BJ (cell line): ENCODE measurements around the gene HS6ST3. TPM values are rescaled to one million over a fixed set of nuclear protein-coding genes. Genes with fewer than 3 reads are reported as not detected.

ENCODE experiments used
- CTCF ChIA-PET: fragments of 350-600 bp; formaldehyde crosslinking; extraction: SDS; loops from one replicate; lab custom pipeline; 2021; ENCODE audit warnings: antibody characterized with exemption, inconsistent platforms; lab: Yijun Ruan, JAX
- POLR2A ChIA-PET: fragments of 300-600 bp; sonication (Branson Sonifier 250); formaldehyde crosslinking; extraction: SDS; loops from one replicate; lab custom pipeline; 2021; ENCODE audit warnings: antibody characterized with exemption; lab: Charles Lee
- DNase-seq: peaks from one replicate; pipeline ENCODE4 v3.0.0-alpha.2; 2011; ENCODE audit warnings: low read depth
- H3K27me3 ChIP-seq: 2 replicates; pipeline ENCODE4 v1.6.0; 2011; ENCODE audit warnings: low read length; ENCODE audit not compliant: control insufficient read depth, insufficient read depth
- H3K36me3 ChIP-seq: 2 replicates; pipeline ENCODE4 v1.5.1; 2011; ENCODE audit warnings: low read length; ENCODE audit not compliant: control insufficient read depth, insufficient read depth
- H3K4me3 ChIP-seq: 2 replicates; pipeline ENCODE4 v1.5.1; 2011; ENCODE audit warnings: low read depth, mild to moderate bottlenecking, control low read depth, low read length
- CTCF ChIP-seq: IDR thresholded peaks from 2 replicates; pipeline ENCODE4 v1.5.1; 2011; ENCODE audit warnings: low read depth, mild to moderate bottlenecking, control low read depth, inconsistent platforms, low read length, moderate library complexity; ENCODE audit not compliant: insufficient read depth
- polyA plus RNA-seq: library from polyadenylated mRNA; depleted of rRNA; stranded (reverse); fragments of >200 nt; gene quantifications from 2 replicates; pipeline ENCODE4 v1.2.3, GENCODE V29; 2011

Gene HS6ST3
- polyA plus RNA-seq, 1 experiment = not detected

GRCh38 chr13:96527497-96527896 lies 437.6 kb downstream of the HS6ST3 start:
- ChIA-PET POLR2A (no interaction called here), CTCF (no interaction called here)
- H3K4me3 ChIP-seq = no peak overlapping the region

GRCh38 chr13:96532804-96533203 lies 442.9 kb downstream of the HS6ST3 start:
- POLR2A ChIA-PET = no interaction called here
- no peak for DNase-seq
- TF ChIP-seq CTCF = no peak
- Histone ChIP-seq H3K36me3 (no peaks in the 10 kb centered on the region), H3K27me3 (no peaks in the 10 kb centered on the region), H3K4me3 (no peak overlapping the region)
- CTCF ChIA-PET = no interaction called here

More at GRCh38 chr13:96527497-96527896, 437.6 kb downstream of the HS6ST3 start:
- no peak for TF ChIP-seq CTCF
- H3K27me3 ChIP-seq = no peaks in the 10 kb centered on the region
- no peak for DNase-seq
- no peaks in the 10 kb centered on the region for H3K36me3 ChIP-seq

DNA sequence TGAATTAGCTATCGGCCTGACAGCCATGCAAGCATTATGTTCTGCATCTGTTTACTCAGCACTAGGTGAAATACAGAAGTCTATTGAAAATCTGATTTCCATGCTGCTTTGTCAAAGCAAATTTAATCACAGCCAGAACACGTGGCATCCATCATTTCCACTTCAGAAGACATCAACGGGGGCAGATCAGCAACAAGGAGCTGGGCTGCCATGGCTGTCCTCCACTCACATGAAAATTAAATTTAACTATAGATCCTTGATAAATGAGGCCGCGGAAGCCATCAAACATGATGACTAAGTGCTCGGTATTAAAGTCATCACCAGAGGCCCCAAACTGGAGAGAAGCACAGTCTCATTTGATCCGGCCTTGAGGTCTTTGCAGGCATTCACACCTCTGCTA lies 443.5 kb downstream of the HS6ST3 start:
- CTCF ChIA-PET = no interaction called here
- POLR2A ChIA-PET = no interaction called here
- Histone ChIP-seq H3K36me3 (no peaks in the 10 kb centered on the region), H3K27me3 (no peaks in the 10 kb centered on the region), H3K4me3 (no peak overlapping the region)
- no peak for DNase-seq
- TF ChIP-seq CTCF = no peak

DNA sequence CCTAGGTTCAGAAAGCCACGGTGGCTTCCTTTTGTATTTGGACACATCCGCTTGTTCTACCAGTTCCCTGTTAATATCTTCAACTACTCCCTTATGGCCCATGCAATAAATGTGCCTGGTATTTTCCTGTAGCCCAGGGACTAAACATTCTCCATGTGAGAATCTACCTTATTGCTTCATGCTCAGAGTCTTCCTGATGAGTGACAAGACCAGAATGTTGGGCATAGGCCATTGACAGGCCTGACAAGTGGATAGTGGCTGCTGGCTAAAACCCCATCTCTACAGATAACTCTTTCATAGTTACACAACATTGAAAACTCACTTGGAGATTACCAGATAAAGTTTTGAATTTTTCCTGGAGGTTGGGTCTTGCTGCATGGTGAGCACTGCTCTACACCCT lies 449.9 kb downstream of the HS6ST3 start:
- Histone ChIP-seq H3K27me3 (no peaks in the 10 kb centered on the region), H3K36me3 (no peaks in the 10 kb centered on the region), H3K4me3 (no peak overlapping the region)
- TF ChIP-seq CTCF = no peak
- ChIA-PET POLR2A (no interaction called here), CTCF (no interaction called here)
- no peak for DNase-seq

DNA sequence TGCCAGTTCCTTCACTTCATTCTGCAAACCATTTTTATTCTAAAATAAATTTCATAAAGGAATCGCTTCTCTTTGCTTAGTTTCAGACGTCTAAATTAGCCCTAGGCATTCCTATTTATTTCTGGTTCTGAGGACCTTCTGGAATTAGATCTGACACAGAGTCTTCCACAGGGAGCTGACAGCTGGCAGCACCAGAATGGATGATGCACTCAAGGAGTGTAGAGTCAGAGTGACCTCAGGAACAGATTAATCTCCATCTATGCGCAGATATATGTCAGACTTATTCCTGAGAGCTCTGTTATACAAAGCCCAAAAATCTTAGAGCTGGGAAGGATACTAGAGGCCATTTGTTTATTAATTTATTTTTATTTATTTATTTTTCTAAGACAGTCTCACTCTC lies 450.8 kb downstream of the HS6ST3 start:
- POLR2A ChIA-PET = no interaction called here
- no peak for TF ChIP-seq CTCF
- H3K4me3 ChIP-seq = no peak overlapping the region
- no peak for DNase-seq
- H3K27me3 ChIP-seq = no peaks in the 10 kb centered on the region
- CTCF ChIA-PET = no interaction called here
- H3K36me3 ChIP-seq = no peaks in the 10 kb centered on the region
